HepG2 (cell line): ENCODE data around the gene ASPHD1. TPM values are rescaled to one million over a fixed set of nuclear protein-coding genes. Genes with fewer than 3 reads are reported as not detected.

Experiments
- HNF4A ChIP-seq: sonication (generic); formaldehyde crosslinking; IDR thresholded peaks from 2 replicates; pipeline ENCODE4 v1.4.0; 2020; ENCODE audit warnings: missing genetic modification reagents
- SOX6 ChIP-seq, 2 experiments: fragments of 450-650 bp in 1 of 2; sonication (generic) in 1 of 2; formaldehyde crosslinking in 1 of 2; IDR thresholded peaks; 2 replicates each; pipeline versions ENCODE4 v1.4.0 to v1.6.1; 2017 to 2020; ENCODE audit warnings: antibody characterized with exemption in 1 of 2, mild to moderate bottlenecking in 1 of 2, missing genetic modification reagents in 1 of 2
- ZFP82 ChIP-seq: sonication (generic); formaldehyde crosslinking; IDR thresholded peaks from 2 replicates; pipeline ENCODE4 v1.5.1; 2020; ENCODE audit warnings: mild to moderate bottlenecking, missing genetic modification reagents, borderline replicate concordance
- ZNF362 ChIP-seq: sonication (generic); formaldehyde crosslinking; IDR thresholded peaks from 2 replicates; pipeline ENCODE4 v1.4.0; 2020; ENCODE audit warnings: missing genetic modification reagents, mild to moderate bottlenecking, borderline replicate concordance
- ZNF761 ChIP-seq: sonication (generic); formaldehyde crosslinking; conservative IDR thresholded peaks from 2 replicates; pipeline ENCODE4 v1.4.0; 2020; ENCODE audit warnings: mild to moderate bottlenecking, missing genetic modification reagents
- polyA plus RNA-seq, 8 experiments: library from polyadenylated mRNA; depleted of rRNA in 3 of 8; stranded (reverse) in 7 of 8; unstranded in 1 of 8; fragments of >200 nt; fragmentation: Illumina TruSeq in 4 of 8; extraction: Trizol in 4 of 8; gene quantifications; 2 replicates each; pipeline versions ENCODE4 v1.2.1 to v1.2.3, GENCODE V29; 2011 to 2016; ENCODE audit warnings: low read depth in 4 of 8, missing spikeins in 1 of 8, mixed read lengths in 1 of 8; ENCODE audit not compliant: insufficient read depth in 1 of 8
- total RNA-seq, 5 experiments: library from RNA; depleted of rRNA; stranded (reverse); fragments of >200 nt; fragmentation: Illumina TruSeq; extraction: Trizol; gene quantifications; 2 replicates each; pipeline ENCODE4 v1.2.3, GENCODE V29; 2016; ENCODE audit warnings: low read depth in 1 of 5
- TF ChIP-seq, protein P1 (sequence below): sonication (generic); formaldehyde crosslinking; IDR thresholded peaks from 2 replicates; pipeline ENCODE4 v1.4.0; 2020; ENCODE audit warnings: missing genetic modification reagents

ASPHD1 gene
- total and polyA plus RNA-seq, 2 of the 13 experiments (the other 11 are each of a cell fraction or from before 2014, with no cell fraction given) = 13.1 to 19.7 TPM

DNA sequence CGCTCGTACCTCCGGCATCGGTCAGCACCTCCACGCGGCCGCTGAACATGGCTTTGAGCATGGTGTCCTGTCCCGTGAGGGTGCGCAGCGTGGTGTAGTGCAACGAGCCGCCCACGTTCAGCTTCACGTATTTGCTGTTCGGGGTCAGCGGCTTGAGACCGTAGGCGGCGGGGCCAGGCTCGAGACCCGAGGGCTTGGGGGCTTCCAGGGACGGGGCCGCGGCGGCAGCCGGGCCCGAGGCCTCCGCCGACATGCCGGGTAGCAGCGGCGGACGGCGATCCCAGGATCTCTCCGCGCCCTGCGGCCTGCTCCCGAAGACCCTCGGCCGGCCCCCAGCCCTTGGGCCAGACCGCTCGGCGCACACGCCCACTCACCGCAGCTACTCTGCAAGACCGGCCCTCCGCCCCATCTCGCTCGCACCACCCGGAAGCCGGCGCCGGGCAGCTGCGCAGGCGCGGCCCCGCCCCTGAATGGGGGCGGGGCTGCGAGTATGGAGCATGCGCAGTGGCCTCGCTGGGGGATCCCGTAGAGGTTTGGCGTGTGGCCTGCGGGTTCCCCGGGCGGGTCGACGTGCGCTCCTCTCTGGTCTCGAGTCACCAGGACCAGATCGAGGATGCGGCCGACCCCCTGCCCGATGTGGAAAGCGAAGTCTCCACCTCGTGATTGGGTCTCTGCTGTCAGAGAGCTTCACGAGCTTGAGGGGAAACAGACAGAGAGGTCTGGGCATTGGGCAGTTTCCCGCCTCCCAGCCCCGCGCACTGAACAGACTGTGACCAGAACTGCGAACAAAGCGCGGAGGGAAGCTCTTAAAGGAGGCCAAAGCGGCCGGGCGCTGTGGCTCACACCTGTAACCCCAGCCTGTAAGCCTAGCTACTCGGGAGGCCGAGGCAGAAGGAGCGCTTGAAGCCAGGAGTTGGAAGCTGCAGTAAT, 25.8 kb downstream of the ASPHD1 start, which contains the start of gene KCTD13 (continued):
- TF ChIP-seq ZNF362 (0 out of 2 replicates have a peak, but pooled peaks have one; percentile 59), HNF4A (CRISPR knock-in tag) (0 out of 2 replicates have a peak, but pooled peaks have one; percentile 19), ZNF761 (CRISPR knock-in tag) (0 out of 2 replicates have a peak, but pooled peaks have one; percentile 72), ZFP82 (peak; percentile 66; the same call in 1 of the 2 replicates), SOX6 (IDR thresholded peaks at IDR 0.05) (no peak), SOX6 (CRISPR knock-in tag; IDR thresholded peaks at IDR 0.05) (peak; percentile 46; the same call in 1 of the 2 replicates)
- TF ChIP-seq, protein P1, sequence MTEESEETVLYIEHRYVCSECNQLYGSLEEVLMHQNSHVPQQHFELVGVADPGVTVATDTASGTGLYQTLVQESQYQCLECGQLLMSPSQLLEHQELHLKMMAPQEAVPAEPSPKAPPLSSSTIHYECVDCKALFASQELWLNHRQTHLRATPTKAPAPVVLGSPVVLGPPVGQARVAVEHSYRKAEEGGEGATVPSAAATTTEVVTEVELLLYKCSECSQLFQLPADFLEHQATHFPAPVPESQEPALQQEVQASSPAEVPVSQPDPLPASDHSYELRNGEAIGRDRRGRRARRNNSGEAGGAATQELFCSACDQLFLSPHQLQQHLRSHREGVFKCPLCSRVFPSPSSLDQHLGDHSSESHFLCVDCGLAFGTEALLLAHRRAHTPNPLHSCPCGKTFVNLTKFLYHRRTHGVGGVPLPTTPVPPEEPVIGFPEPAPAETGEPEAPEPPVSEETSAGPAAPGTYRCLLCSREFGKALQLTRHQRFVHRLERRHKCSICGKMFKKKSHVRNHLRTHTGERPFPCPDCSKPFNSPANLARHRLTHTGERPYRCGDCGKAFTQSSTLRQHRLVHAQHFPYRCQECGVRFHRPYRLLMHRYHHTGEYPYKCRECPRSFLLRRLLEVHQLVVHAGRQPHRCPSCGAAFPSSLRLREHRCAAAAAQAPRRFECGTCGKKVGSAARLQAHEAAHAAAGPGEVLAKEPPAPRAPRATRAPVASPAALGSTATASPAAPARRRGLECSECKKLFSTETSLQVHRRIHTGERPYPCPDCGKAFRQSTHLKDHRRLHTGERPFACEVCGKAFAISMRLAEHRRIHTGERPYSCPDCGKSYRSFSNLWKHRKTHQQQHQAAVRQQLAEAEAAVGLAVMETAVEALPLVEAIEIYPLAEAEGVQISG (CRISPR knock-in tag) = peak; percentile 85
- TF ChIP-seq, all 625 proteins: peak for 368
